HG02943 (cell line): ENCODE results near the gene SHOC2.

ENCODE experiments used
- ATAC-seq: cut with Tn5 transposase; IDR thresholded peaks from one replicate; pipeline ENCODE4 v1.9.1; 2021; ENCODE audit warnings: mild to moderate bottlenecking, low read depth, moderate library complexity; ENCODE audit not compliant: unreplicated experiment

Gene SHOC2

DNA sequence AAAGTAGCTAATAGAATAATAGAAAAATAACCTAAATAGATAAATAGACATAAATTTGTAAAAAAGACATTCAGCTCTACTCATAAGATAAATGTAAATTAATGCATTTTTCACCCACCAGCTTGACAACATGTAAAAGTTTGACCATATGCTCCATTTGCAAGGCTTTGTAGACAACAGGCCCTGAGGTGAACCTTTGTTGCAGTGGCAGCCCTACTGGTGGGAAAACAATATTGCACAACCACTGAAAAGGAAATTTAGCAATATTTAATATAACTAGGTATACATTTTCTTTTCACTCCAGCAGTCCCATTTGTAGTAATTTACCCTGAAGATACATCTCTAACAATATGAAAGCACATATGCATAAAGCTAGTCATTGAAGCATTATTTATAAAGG lies 118.5 kb downstream of the SHOC2 start:
- no peak for ATAC-seq

- ATAC-seq: no peak
These were observed 120.1 kb downstream of the SHOC2 start for GRCh38 chr10:111039522-111039921.

DNA sequence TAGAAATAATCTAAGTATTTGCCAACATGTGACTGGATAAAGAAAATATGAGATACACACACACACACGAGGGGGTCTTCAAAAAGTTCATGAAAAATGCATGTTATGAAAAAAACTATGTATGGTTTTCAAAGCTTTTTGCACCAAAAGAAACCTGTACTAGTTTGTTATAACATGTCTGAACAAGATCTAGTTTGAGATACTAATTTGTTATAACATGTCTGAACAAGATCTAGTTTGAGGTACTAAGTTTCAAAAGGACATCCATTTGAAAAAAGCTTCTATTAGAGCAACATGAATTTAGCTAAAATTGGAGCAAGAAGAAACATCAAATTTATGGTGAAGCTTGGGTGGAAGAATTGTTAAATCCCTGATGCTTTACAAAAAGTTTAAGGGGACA lies 137.6 kb downstream of the SHOC2 start:
- no peak for ATAC-seq
